ENCODE data around the gene NUDT3.
A peak's percentile ranks its signal among the peaks of the same experiment; 100 is the strongest.
"Not testable (repeated sequence)": the region's sequence is repeated elsewhere in the genome, so short reads cannot be mapped to it uniquely, and the experiment has no call there.

Gene NUDT3

GRCh38 chr6:34393191-34393965 is 909 bp upstream of the NUDT3 start:
- no peak for DNase-seq (ENCODE audit: low read depth)

GRCh38 chr6:34391786-34392496 is 528 bp downstream of the NUDT3 start:
- peak; percentile 33 for DNase-seq (ENCODE audit: low read depth)

DNA sequence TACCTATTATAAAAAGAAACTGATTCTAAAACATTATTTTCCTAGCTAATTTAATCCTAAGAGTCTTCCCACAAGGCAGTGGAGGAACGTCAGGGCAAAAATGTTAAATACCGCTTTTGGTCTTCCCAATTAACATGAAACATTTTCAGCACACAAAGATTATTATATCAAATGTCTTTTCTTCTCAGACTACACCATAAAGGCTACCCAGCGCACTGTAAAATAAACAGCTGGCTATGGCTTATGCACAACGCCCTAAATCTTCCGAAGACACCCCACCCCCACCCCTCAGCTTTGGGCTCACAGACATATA is 1.0 kb downstream of the NUDT3 start:
- no peak for DNase-seq (ENCODE audit: low read depth)

DNA sequence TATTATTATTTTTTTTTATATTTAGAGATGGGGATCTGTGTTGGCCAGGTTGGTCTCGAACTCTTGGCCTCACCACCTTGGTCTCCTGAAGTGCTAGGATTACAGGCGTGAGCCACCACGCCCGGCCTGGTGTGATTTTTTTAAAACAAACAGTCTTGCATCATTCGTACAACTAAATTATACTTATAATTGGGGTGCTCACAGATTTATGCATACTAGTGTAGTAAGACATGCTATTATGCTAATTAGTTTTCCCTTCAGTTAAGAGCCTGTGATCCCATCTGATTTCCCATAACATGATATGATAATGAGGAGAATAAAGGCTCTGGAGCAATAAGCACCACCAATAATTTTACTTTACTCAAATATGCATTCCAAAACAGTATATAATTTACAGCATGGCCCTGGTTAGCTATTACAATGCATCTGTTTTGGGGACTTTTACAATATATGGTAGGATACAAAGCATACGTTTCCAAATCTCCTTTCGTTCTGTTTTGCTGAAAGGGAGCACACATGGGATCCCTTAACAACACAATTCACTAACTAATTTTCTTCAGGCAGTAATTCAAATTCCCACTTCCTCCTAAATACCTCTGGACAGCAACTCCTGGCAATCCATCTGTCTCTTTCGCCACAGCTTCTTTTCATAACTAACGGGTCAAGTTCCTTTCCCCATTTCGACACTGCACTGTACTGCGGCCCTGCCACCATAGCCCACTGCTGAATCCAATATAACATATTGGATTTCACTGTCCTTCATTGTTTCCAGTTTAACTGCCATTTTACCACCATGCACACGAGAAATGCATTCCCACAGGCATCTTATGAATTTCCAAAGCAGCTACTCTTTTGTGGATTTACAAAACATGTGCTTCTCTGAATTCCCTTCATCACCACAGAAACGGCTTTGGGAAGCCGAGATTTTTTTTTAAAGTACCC is 1.7 kb downstream of the NUDT3 start:
- DNase-seq (ENCODE audit: low read depth): no peak

DNA sequence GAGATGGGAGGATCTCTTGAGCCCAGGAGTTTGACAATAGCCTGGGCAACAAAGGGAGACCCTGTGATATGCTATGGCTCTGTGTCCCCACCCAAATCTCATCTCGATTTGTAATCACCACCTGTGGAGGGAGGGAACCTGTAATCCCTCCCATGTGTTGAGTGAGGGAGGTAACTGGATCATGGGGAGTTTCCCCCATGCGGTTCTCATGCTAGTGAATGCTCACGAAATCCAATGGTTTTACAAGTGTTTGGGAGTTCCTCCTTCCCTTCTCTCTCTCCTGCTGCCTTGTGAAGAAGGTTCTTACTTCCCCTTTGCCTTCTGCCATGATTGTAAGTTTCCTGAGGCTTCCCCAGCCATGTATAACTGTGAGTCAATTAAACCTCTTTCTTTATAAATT is 3.4 kb downstream of the NUDT3 start:
- no peak for DNase-seq (ENCODE audit: low read depth)

GRCh38 chr6:34388421-34388820 is 4.0 kb downstream of the NUDT3 start:
- DNase-seq (ENCODE audit: low read depth): no peak

- DNase-seq (ENCODE audit: low read depth): no peak
Measured at GRCh38 chr6:34386316-34387137, 5.9 kb downstream of the NUDT3 start.

DNA sequence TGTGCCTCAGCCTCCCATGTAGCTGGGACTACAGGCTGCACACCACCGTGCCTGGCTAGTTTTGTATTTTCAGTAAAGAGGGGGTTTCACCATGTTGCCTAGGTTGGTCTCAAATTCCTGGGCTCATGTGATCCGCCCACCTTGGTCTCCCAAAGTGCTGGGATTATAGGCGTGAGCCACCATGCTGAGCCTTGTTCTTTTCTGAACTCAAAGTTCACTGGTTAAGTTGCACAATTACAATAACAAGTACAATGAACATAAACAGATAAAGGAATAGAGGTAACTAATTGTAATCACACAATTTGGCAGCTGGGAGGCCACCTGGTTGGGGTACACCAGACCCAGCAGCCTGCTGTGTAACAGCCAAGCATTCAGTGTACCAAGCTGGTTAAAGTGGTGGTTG is 6.7 kb downstream of the NUDT3 start:
- DNase-seq (ENCODE audit: low read depth): no peak

- DNase-seq (ENCODE audit: low read depth): no peak
Measured at GRCh38 chr6:34384321-34385153, 7.9 kb downstream of the NUDT3 start.

DNA sequence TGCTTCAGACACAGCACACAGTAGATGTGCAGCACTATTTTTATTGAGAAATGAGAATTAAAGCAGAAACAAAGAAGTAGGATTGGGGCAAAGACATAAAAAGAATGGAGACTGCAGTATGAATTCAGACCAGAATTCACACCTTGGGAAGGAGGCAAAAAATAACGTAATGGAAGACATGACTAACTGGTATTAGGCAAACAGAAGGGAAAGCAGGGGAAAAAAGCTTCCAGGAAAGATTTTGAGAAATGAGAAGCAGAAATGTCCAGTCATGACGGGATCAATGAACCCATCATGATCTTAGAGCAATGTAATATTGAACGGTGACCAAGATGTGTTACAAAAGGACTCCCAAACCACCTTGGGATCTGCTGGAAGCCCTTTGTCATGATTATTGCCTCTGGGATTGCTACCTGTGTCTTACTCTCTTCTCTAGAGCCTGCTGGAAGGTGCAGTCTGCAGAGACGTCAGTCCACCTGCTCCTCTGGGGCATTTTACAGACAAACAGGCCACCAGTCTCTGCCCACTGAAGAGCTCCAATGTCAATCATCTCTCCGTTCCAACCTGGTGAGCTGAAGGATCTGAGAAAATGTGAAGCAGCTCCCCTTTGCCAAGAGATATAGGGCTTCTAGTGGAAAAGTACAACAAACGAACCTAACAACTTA is 8.7 kb downstream of the NUDT3 start:
- DNase-seq (ENCODE audit: low read depth): no peak

DNA sequence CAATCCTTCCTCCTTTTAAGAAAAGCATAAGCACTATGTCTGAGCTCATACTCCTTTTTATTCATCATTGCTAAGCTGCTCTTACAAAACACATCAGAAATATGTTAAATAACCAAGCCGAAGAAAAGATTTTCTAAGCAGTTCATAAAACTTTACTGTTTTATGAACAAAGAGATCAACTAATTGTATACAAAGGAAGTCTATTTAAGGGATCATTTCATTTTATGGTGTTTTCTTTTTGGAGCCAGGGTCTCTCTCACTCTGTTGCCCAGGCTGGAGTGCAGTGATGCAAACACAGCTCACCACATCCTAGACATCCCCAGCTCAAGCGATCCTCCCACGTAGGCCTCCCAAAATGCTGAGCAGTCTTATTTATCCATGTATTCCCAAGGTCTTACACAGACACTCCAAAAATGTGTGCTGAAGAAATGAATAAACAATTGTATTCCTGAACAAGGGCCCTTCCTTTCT is 9.3 kb downstream of the NUDT3 start:
- no peak for DNase-seq (ENCODE audit: low read depth)

DNA sequence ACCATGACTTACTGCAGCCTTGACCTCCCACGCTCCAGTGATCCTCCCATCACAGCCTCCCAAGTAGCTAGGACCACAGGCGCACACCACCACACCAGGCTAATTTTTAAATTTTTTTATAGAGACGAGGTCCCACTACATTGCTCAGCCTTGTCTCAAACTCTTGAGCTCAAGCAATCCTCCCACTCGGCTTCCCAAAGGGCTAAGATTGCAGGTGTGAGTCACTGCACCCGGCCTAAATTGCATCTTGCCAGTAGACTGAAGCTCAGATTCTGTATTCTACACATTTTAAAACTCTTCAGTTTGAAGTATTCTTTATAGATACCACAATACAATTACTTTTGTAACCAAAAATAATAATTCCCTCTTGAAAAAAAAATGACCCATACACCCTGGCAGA is 11.4 kb downstream of the NUDT3 start:
- DNase-seq (ENCODE audit: low read depth): no peak

DNA sequence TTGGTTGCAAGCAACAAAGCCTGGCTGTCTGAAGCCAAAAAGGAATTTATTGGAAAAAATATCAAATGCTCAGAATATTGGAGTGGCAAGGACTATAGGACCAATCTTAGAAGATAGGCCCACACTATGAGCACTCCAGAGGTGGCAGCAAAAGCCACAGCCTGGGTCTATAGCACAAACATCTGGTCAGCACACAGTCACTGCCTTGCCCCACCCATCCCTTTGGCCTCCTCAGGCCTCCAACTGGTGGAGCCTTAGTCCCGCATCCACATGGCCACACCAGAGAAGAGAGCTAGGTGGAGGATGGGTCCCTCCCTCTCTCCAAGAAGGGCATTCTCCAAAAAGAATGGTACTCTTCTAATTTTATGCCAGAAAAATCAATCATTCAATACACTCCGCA is 14.0 kb downstream of the NUDT3 start:
- no peak for DNase-seq (ENCODE audit: low read depth)

GRCh38 chr6:34377984-34378383 is 14.5 kb downstream of the NUDT3 start:
- no peak for DNase-seq (ENCODE audit: low read depth)

GRCh38 chr6:34377571-34377970 is 14.9 kb downstream of the NUDT3 start:
- DNase-seq (ENCODE audit: low read depth): not testable (repeated sequence)

DNA sequence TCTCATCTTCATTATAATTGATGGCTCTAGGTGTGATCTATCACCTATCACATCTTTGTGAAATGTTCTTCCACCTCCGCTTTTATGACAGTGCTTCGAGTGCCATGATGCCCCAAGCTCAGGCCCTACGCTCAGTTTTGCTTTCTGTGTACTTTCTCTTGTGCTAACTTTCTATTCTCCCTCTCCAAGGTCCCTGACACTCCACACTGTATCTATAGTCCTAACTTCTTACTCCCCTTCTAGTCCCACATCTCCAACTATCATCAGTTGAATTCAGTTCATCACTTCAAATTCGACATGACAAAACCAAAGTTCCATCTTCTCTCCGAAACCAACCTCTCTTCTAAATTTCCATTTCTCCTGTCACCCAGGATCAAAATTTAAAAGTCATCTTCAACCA is 16.6 kb downstream of the NUDT3 start:
- no peak for DNase-seq (ENCODE audit: low read depth)

DNA sequence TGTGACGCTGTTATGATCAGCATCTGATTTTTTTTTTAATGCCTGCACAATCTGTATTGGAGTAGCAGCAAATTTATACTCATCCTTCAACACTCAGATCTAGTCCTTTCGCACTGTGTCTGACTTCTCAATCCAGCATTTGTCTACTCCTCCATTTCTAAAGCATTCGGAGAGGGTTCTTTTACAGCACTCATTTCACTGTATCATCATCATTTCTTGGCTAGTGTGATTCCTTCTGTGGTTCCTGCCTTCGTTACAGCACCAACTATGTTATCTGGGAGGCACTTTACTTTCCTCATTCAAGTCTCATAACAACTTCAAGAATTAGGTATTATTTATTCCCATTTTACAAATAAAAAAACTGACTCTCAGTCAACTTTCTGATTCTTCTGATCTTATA is 18.0 kb downstream of the NUDT3 start:
- DNase-seq (ENCODE audit: low read depth): no peak

GRCh38 chr6:34374069-34374468 is 18.4 kb downstream of the NUDT3 start:
- DNase-seq (ENCODE audit: low read depth): no peak

GRCh38 chr6:34373511-34373910 is 19.0 kb downstream of the NUDT3 start:
- no peak for DNase-seq (ENCODE audit: low read depth)

DNA sequence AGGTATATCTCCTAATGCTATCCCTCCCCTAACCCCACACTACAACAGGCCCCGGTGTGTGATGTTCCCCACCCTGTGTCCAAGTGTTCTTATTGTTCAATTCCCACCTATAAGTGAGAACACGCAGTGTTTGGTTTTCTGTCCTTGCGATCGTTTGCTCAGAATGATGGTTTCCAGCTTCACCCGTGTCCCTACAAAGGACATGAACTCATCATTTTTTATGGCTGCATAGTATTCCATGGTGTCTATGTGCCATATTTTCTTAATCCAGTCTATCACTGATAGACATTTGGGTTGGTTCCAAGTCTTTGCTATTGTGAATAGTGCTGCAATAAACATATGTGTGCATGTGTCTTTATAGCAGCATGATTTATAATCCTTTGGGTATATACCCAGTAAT is 20.6 kb downstream of the NUDT3 start:
- DNase-seq (ENCODE audit: low read depth): not testable (repeated sequence)
